ENCODE measurements around the gene PRKCA.
A peak's percentile ranks its signal among the peaks of the same experiment; 100 is the strongest.

PRKCA gene

GRCh38 chr17:66467766-66468165 is 165.4 kb downstream of the PRKCA start:
- H3K27me3 ChIP-seq (ENCODE audit: insufficient read depth, poor library complexity, severe bottlenecking), result no peaks in the 10 kb centered on the region
- H3K9me3 ChIP-seq (ENCODE audit: severe bottlenecking), result no peaks in the 10 kb centered on the region
- DNase-seq (ENCODE audit: low spot score) (no peak), ATAC-seq (ENCODE audit: low read depth) (no peak)
- peaks cover 44% of the 10 kb centered on the region for H3K4me1 ChIP-seq (ENCODE audit: insufficient read depth, poor library complexity, severe bottlenecking)
- no peaks in the 10 kb centered on the region for H3K36me3 ChIP-seq (ENCODE audit: low read depth)
- H3K4me3 ChIP-seq (ENCODE audit: severe bottlenecking), result no peak overlapping the region
- TF ChIP-seq CTCF (IDR thresholded peaks at IDR 0.05; ENCODE audit: poor library complexity, severe bottlenecking), result no peak
- peak overlapping the region; percentile 95 for H3K27ac ChIP-seq (ENCODE audit: poor library complexity, severe bottlenecking)

GRCh38 chr17:66468241-66469087 is 166.1 kb downstream of the PRKCA start:
- peak overlapping the region; percentile 95 for H3K27ac ChIP-seq (ENCODE audit: poor library complexity, severe bottlenecking)
- TF ChIP-seq CTCF (IDR thresholded peaks at IDR 0.05; ENCODE audit: poor library complexity, severe bottlenecking), result no peak
- H3K9me3 ChIP-seq (ENCODE audit: severe bottlenecking), result no peaks in the 10 kb centered on the region
- DNase-seq (ENCODE audit: low spot score) (no peak), ATAC-seq (ENCODE audit: low read depth) (peak; percentile 26)
- H3K27me3 ChIP-seq (ENCODE audit: insufficient read depth, poor library complexity, severe bottlenecking), result no peaks in the 10 kb centered on the region
- H3K36me3 ChIP-seq (ENCODE audit: low read depth), result no peaks in the 10 kb centered on the region
- H3K4me3 ChIP-seq (ENCODE audit: severe bottlenecking), result no peak overlapping the region
- peaks cover 37% of the 10 kb centered on the region for H3K4me1 ChIP-seq (ENCODE audit: insufficient read depth, poor library complexity, severe bottlenecking)

GRCh38 chr17:66469088-66469442 is 166.7 kb downstream of the PRKCA start:
- TF ChIP-seq CTCF (IDR thresholded peaks at IDR 0.05; ENCODE audit: poor library complexity, severe bottlenecking), result no peak
- H3K4me1 ChIP-seq (ENCODE audit: insufficient read depth, poor library complexity, severe bottlenecking), result peaks cover 37% of the 10 kb centered on the region
- peak overlapping the region; percentile 95 for H3K27ac ChIP-seq (ENCODE audit: poor library complexity, severe bottlenecking)
- no peaks in the 10 kb centered on the region for H3K9me3 ChIP-seq (ENCODE audit: severe bottlenecking)
- no peaks in the 10 kb centered on the region for H3K36me3 ChIP-seq (ENCODE audit: low read depth)
- H3K4me3 ChIP-seq (ENCODE audit: severe bottlenecking), result no peak overlapping the region
- ATAC-seq (ENCODE audit: low read depth), result no peak
- H3K27me3 ChIP-seq (ENCODE audit: insufficient read depth, poor library complexity, severe bottlenecking), result no peaks in the 10 kb centered on the region
- DNase-seq (ENCODE audit: low spot score), result no peak

- Histone ChIP-seq H3K36me3 (ENCODE audit: low read depth) (no peaks in the 10 kb centered on the region), H3K27me3 (ENCODE audit: insufficient read depth, poor library complexity, severe bottlenecking) (no peaks in the 10 kb centered on the region), H3K4me1 (ENCODE audit: insufficient read depth, poor library complexity, severe bottlenecking) (peaks cover 41% of the 10 kb centered on the region), H3K4me3 (ENCODE audit: severe bottlenecking) (no peak overlapping the region), H3K9me3 (ENCODE audit: severe bottlenecking) (no peaks in the 10 kb centered on the region), H3K27ac (ENCODE audit: poor library complexity, severe bottlenecking) (peak overlapping the region; percentile 95)
- ATAC-seq (ENCODE audit: low read depth) (no peak), DNase-seq (ENCODE audit: low spot score) (no peak)
- TF ChIP-seq CTCF (IDR thresholded peaks at IDR 0.05; ENCODE audit: poor library complexity, severe bottlenecking), result no peak
Measured at GRCh38 chr17:66469461-66469860, 167.0 kb downstream of the PRKCA start.

- Histone ChIP-seq H3K9me3 (ENCODE audit: severe bottlenecking) (no peaks in the 10 kb centered on the region), H3K4me1 (ENCODE audit: insufficient read depth, poor library complexity, severe bottlenecking) (peaks cover 45% of the 10 kb centered on the region), H3K27me3 (ENCODE audit: insufficient read depth, poor library complexity, severe bottlenecking) (no peaks in the 10 kb centered on the region), H3K27ac (ENCODE audit: poor library complexity, severe bottlenecking) (peak overlapping the region; percentile 95), H3K4me3 (ENCODE audit: severe bottlenecking) (no peak overlapping the region), H3K36me3 (ENCODE audit: low read depth) (no peaks in the 10 kb centered on the region)
- no peak for DNase-seq (ENCODE audit: low spot score)
- TF ChIP-seq CTCF (IDR thresholded peaks at IDR 0.05; ENCODE audit: poor library complexity, severe bottlenecking), result no peak
- ATAC-seq (ENCODE audit: low read depth), result no peak
Measured at GRCh38 chr17:66469890-66470289, 167.5 kb downstream of the PRKCA start.

Measured in RWPE2 (cell line).